ENCODE data around the gene PIGU.

The PIGU gene

GRCh38 chr20:34654207-34654744 is 22.6 kb downstream of the PIGU start:
- no peak overlapping the region for H3K4me3 ChIP-seq (ENCODE audit: extremely low read depth, insufficient read depth, low read length, poor library complexity, severe bottlenecking)
- no peaks in the 10 kb centered on the region for H3K9me3 ChIP-seq (ENCODE audit: control insufficient read depth, low read length)
- peaks cover 8% of the 10 kb centered on the region for H3K36me3 ChIP-seq (ENCODE audit: control insufficient read depth, insufficient read depth, low read length)
- no peak overlapping the region for H3K27ac ChIP-seq (ENCODE audit: low read depth, low read length, severe bottlenecking)
- no peaks in the 10 kb centered on the region for H3K4me1 ChIP-seq (ENCODE audit: control insufficient read depth, insufficient read depth, low read length, poor library complexity, severe bottlenecking)
- WGBS, 2 experiments (ENCODE audit: insufficient coverage in 2 of 2) = 100% methylated on average over 1 of the region's 7 CpGs; no CpG with 5 or more reads in 1 of the 2 experiments

GRCh38 chr20:34651200-34651599 is 25.7 kb downstream of the PIGU start:
- H3K36me3 ChIP-seq (ENCODE audit: control insufficient read depth, insufficient read depth, low read length) = peaks cover 5% of the 10 kb centered on the region
- H3K4me1 ChIP-seq (ENCODE audit: control insufficient read depth, insufficient read depth, low read length, poor library complexity, severe bottlenecking) = no peaks in the 10 kb centered on the region
- H3K9me3 ChIP-seq (ENCODE audit: control insufficient read depth, low read length) = no peaks in the 10 kb centered on the region
- no peak overlapping the region for H3K27ac ChIP-seq (ENCODE audit: low read depth, low read length, severe bottlenecking)
- no peak overlapping the region for H3K4me3 ChIP-seq (ENCODE audit: extremely low read depth, insufficient read depth, low read length, poor library complexity, severe bottlenecking)
- 100% methylated on average over 1 of the region's 2 CpGs for whole genome bisulfite sequencing, 2 experiments (ENCODE audit: insufficient coverage in 2 of 2)

- H3K27ac ChIP-seq (ENCODE audit: low read depth, low read length, severe bottlenecking) = no peak overlapping the region
- no CpG with 5 or more reads among the region's 1 CpG for WGBS, 2 experiments (ENCODE audit: insufficient coverage in 2 of 2)
- H3K4me1 ChIP-seq (ENCODE audit: control insufficient read depth, insufficient read depth, low read length, poor library complexity, severe bottlenecking) = no peaks in the 10 kb centered on the region
- no peak overlapping the region for H3K4me3 ChIP-seq (ENCODE audit: extremely low read depth, insufficient read depth, low read length, poor library complexity, severe bottlenecking)
- no peaks in the 10 kb centered on the region for H3K9me3 ChIP-seq (ENCODE audit: control insufficient read depth, low read length)
- peaks cover 6% of the 10 kb centered on the region for H3K36me3 ChIP-seq (ENCODE audit: control insufficient read depth, insufficient read depth, low read length)
Observed at GRCh38 chr20:34647737-34648136, 29.2 kb downstream of the PIGU start.

GRCh38 chr20:34644951-34645350 is 31.9 kb downstream of the PIGU start:
- WGBS, 2 experiments (ENCODE audit: insufficient coverage in 2 of 2) = 100% methylated on average over 1 of the region's 1 CpG
- peaks cover 6% of the 10 kb centered on the region for H3K36me3 ChIP-seq (ENCODE audit: control insufficient read depth, insufficient read depth, low read length)
- H3K4me1 ChIP-seq (ENCODE audit: control insufficient read depth, insufficient read depth, low read length, poor library complexity, severe bottlenecking) = no peaks in the 10 kb centered on the region
- no peaks in the 10 kb centered on the region for H3K9me3 ChIP-seq (ENCODE audit: control insufficient read depth, low read length)
- H3K4me3 ChIP-seq (ENCODE audit: extremely low read depth, insufficient read depth, low read length, poor library complexity, severe bottlenecking) = no peak overlapping the region
- no peak overlapping the region for H3K27ac ChIP-seq (ENCODE audit: low read depth, low read length, severe bottlenecking)

GRCh38 chr20:34644345-34644744 is 32.5 kb downstream of the PIGU start:
- WGBS, 2 experiments (ENCODE audit: insufficient coverage in 2 of 2) = 100% methylated on average over 1 of the region's 1 CpG
- peaks cover 6% of the 10 kb centered on the region for H3K36me3 ChIP-seq (ENCODE audit: control insufficient read depth, insufficient read depth, low read length)
- no peaks in the 10 kb centered on the region for H3K9me3 ChIP-seq (ENCODE audit: control insufficient read depth, low read length)
- no peak overlapping the region for H3K4me3 ChIP-seq (ENCODE audit: extremely low read depth, insufficient read depth, low read length, poor library complexity, severe bottlenecking)
- H3K27ac ChIP-seq (ENCODE audit: low read depth, low read length, severe bottlenecking) = no peak overlapping the region
- no peaks in the 10 kb centered on the region for H3K4me1 ChIP-seq (ENCODE audit: control insufficient read depth, insufficient read depth, low read length, poor library complexity, severe bottlenecking)

GRCh38 chr20:34643928-34644327 is 33.0 kb downstream of the PIGU start:
- Histone ChIP-seq H3K9me3 (ENCODE audit: control insufficient read depth, low read length) (no peaks in the 10 kb centered on the region), H3K4me1 (ENCODE audit: control insufficient read depth, insufficient read depth, low read length, poor library complexity, severe bottlenecking) (no peaks in the 10 kb centered on the region), H3K4me3 (ENCODE audit: extremely low read depth, insufficient read depth, low read length, poor library complexity, severe bottlenecking) (no peak overlapping the region), H3K27ac (ENCODE audit: low read depth, low read length, severe bottlenecking) (no peak overlapping the region), H3K36me3 (ENCODE audit: control insufficient read depth, insufficient read depth, low read length) (peaks cover 6% of the 10 kb centered on the region)

GRCh38 chr20:34642009-34642408 is 34.9 kb downstream of the PIGU start:
- no peak overlapping the region for H3K27ac ChIP-seq (ENCODE audit: low read depth, low read length, severe bottlenecking)
- 83% methylated on average over 1 of the region's 1 CpG; no CpG with 5 or more reads in 1 of the 2 experiments for WGBS, 2 experiments (ENCODE audit: insufficient coverage in 2 of 2)
- peaks cover 8% of the 10 kb centered on the region for H3K36me3 ChIP-seq (ENCODE audit: control insufficient read depth, insufficient read depth, low read length)
- no peaks in the 10 kb centered on the region for H3K4me1 ChIP-seq (ENCODE audit: control insufficient read depth, insufficient read depth, low read length, poor library complexity, severe bottlenecking)
- no peak overlapping the region for H3K4me3 ChIP-seq (ENCODE audit: extremely low read depth, insufficient read depth, low read length, poor library complexity, severe bottlenecking)
- no peaks in the 10 kb centered on the region for H3K9me3 ChIP-seq (ENCODE audit: control insufficient read depth, low read length)

GRCh38 chr20:34639755-34640222 is 37.1 kb downstream of the PIGU start:
- H3K36me3 ChIP-seq (ENCODE audit: control insufficient read depth, insufficient read depth, low read length) = peaks cover 22% of the 10 kb centered on the region
- 100% methylated on average over 2 of the region's 2 CpGs; no CpG with 5 or more reads in 1 of the 2 experiments for WGBS, 2 experiments (ENCODE audit: insufficient coverage in 2 of 2)
- H3K9me3 ChIP-seq (ENCODE audit: control insufficient read depth, low read length) = no peaks in the 10 kb centered on the region
- H3K4me3 ChIP-seq (ENCODE audit: extremely low read depth, insufficient read depth, low read length, poor library complexity, severe bottlenecking) = no peak overlapping the region
- H3K27ac ChIP-seq (ENCODE audit: low read depth, low read length, severe bottlenecking) = no peak overlapping the region
- no peaks in the 10 kb centered on the region for H3K4me1 ChIP-seq (ENCODE audit: control insufficient read depth, insufficient read depth, low read length, poor library complexity, severe bottlenecking)

GRCh38 chr20:34638532-34638931 is 38.4 kb downstream of the PIGU start:
- H3K36me3 ChIP-seq (ENCODE audit: control insufficient read depth, insufficient read depth, low read length) = peaks cover 26% of the 10 kb centered on the region
- no peaks in the 10 kb centered on the region for H3K9me3 ChIP-seq (ENCODE audit: control insufficient read depth, low read length)
- WGBS, 2 experiments (ENCODE audit: insufficient coverage in 2 of 2) = 96% methylated on average over 2 of the region's 3 CpGs; no CpG with 5 or more reads in 1 of the 2 experiments
- H3K4me3 ChIP-seq (ENCODE audit: extremely low read depth, insufficient read depth, low read length, poor library complexity, severe bottlenecking) = no peak overlapping the region
- no peak overlapping the region for H3K27ac ChIP-seq (ENCODE audit: low read depth, low read length, severe bottlenecking)
- H3K4me1 ChIP-seq (ENCODE audit: control insufficient read depth, insufficient read depth, low read length, poor library complexity, severe bottlenecking) = no peaks in the 10 kb centered on the region

GRCh38 chr20:34638039-34638292 is 38.9 kb downstream of the PIGU start:
- WGBS, 2 experiments (ENCODE audit: insufficient coverage in 2 of 2) = 86 to 93% methylated on average over 1 of the region's 1 CpG
- H3K27ac ChIP-seq (ENCODE audit: low read depth, low read length, severe bottlenecking) = no peak overlapping the region
- H3K36me3 ChIP-seq (ENCODE audit: control insufficient read depth, insufficient read depth, low read length) = peaks cover 32% of the 10 kb centered on the region
- no peaks in the 10 kb centered on the region for H3K4me1 ChIP-seq (ENCODE audit: control insufficient read depth, insufficient read depth, low read length, poor library complexity, severe bottlenecking)
- no peak overlapping the region for H3K4me3 ChIP-seq (ENCODE audit: extremely low read depth, insufficient read depth, low read length, poor library complexity, severe bottlenecking)
- H3K9me3 ChIP-seq (ENCODE audit: control insufficient read depth, low read length) = no peaks in the 10 kb centered on the region

- Histone ChIP-seq H3K4me3 (ENCODE audit: extremely low read depth, insufficient read depth, low read length, poor library complexity, severe bottlenecking) (no peak overlapping the region), H3K27ac (ENCODE audit: low read depth, low read length, severe bottlenecking) (no peak overlapping the region), H3K36me3 (ENCODE audit: control insufficient read depth, insufficient read depth, low read length) (peaks cover 37% of the 10 kb centered on the region), H3K9me3 (ENCODE audit: control insufficient read depth, low read length) (no peaks in the 10 kb centered on the region), H3K4me1 (ENCODE audit: control insufficient read depth, insufficient read depth, low read length, poor library complexity, severe bottlenecking) (no peaks in the 10 kb centered on the region)
- WGBS, 2 experiments (ENCODE audit: insufficient coverage in 2 of 2) = 71 to 95% methylated on average over 1 to 5 of the region's 5 CpGs
Observed at GRCh38 chr20:34637245-34638038, 39.5 kb downstream of the PIGU start.
